MCF 10A (cell line): ENCODE measurements around the gene CDK16. TPM values are rescaled to one million over a fixed set of nuclear protein-coding genes. Genes with fewer than 3 reads are reported as not detected.
A peak's percentile ranks its signal among the peaks of the same experiment; 100 is the strongest.

Source experiments
- BruUV-seq: library from RNA; stranded (reverse); fragments of 400-500 nt; replicated peaks from 2 replicates; lab custom pipeline; 2021; lab: Mats Ljungman, UMichigan
- CTCF ChIA-PET: fragments of 300-600 bp; sonication (Branson Sonifier 250); formaldehyde crosslinking; extraction: SDS; loops from one replicate; lab custom pipeline; 2021; ENCODE audit warnings: antibody characterized with exemption, inconsistent platforms; lab: Yijun Ruan, JAX
- POLR2A ChIA-PET: fragments of 300-600, 350-650 bp; sonication (Branson Sonifier 250); formaldehyde crosslinking; extraction: SDS; loops from one replicate; lab custom pipeline; 2020; ENCODE audit warnings: antibody characterized with exemption, inconsistent platforms; lab: Yijun Ruan, JAX
- DNase-seq: peaks from one replicate; pipeline ENCODE4 v3.0.0-alpha.2; 2018; ENCODE audit not compliant: unreplicated experiment
- H3K27ac Mint-ChIP-seq: one replicate; pipeline ENCODE4 v1.8.0; 2022; ENCODE audit warnings: mild to moderate bottlenecking, low read depth, mixed read lengths; ENCODE audit not compliant: unreplicated experiment
- H3K27me3 Mint-ChIP-seq: one replicate; pipeline ENCODE4 v1.8.0; 2022; ENCODE audit warnings: mixed read lengths; ENCODE audit not compliant: insufficient read depth, unreplicated experiment
- H3K36me3 Mint-ChIP-seq: one replicate; pipeline ENCODE4 v1.8.0; 2022; ENCODE audit warnings: mild to moderate bottlenecking, moderate library complexity, mixed read lengths; ENCODE audit not compliant: insufficient read depth, unreplicated experiment
- H3K4me1 Mint-ChIP-seq: one replicate; pipeline ENCODE4 v1.8.0; 2022; ENCODE audit warnings: mixed read lengths; ENCODE audit not compliant: insufficient read depth, unreplicated experiment
- H3K4me3 Mint-ChIP-seq: one replicate; pipeline ENCODE4 v1.8.0; 2022; ENCODE audit warnings: mild to moderate bottlenecking, moderate library complexity, mixed read lengths; ENCODE audit not compliant: unreplicated experiment
- H3K9me3 Mint-ChIP-seq: one replicate; pipeline ENCODE4 v1.8.0; 2022; ENCODE audit warnings: mixed read lengths; ENCODE audit not compliant: unreplicated experiment
- intact Hi-C: fragments of 100-400 bp; cut with micrococcal nuclease; formaldehyde crosslinking; loops from 2 replicates; pipeline ENCODE4 v1.14.1; 2022
- total RNA-seq: library from RNA; stranded (reverse); gene quantifications from 2 replicates; pipeline ENCODE4 v1.2.3, GENCODE V29; 2022
- TF ChIP-seq, protein P1 (sequence below): fragments of 200-600 bp; IDR thresholded peaks from one replicate; pipeline ENCODE4 v1.8.0; 2022; ENCODE audit warnings: antibody characterized with exemption, mild to moderate bottlenecking; ENCODE audit not compliant: unreplicated experiment

CDK16 gene
- total RNA-seq, 1 experiment from 2014 or later, result 138 TPM

DNA sequence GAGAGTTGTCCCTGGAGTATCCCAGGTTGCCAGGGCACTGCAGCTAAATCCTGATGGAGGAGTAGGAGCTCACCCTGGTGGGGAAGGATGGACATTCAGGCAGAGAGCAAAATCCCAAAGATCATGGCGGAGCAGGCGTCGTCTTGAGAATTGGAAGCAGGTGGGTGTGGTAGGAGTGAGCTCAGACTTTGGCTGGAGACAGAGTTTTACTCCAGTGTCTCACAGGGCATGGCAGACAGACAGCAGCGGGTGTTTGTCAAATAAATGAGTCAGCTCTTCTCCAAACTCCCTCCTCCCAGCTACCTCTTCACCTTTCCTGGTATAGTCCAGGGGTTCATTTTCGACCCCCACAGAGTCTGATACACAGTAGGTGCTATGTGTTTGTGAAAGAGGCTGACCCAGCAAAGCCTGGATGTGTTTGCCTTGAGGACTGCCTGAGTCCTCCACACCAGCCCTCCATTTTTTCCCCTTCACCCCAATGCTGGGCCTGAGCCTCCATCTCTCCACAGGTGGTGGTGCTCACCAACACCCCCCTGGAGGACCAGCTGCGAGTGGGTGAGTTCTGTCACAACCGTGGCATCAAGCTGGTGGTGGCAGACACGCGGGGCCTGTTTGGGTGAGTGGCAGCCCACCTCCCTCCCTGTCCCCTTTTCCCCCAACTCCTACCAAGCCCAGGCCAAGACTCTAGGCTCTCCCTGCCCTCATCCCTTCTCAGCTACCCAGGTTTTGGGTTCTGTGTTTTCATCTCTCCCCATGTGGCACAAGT lies 17.9 kb upstream of the CDK16 start:
- Mint-ChIP-seq H3K27ac (peak overlapping the region; percentile 73), H3K27me3 (no peaks in the 10 kb centered on the region), H3K4me3 (no peak overlapping the region)

DNA sequence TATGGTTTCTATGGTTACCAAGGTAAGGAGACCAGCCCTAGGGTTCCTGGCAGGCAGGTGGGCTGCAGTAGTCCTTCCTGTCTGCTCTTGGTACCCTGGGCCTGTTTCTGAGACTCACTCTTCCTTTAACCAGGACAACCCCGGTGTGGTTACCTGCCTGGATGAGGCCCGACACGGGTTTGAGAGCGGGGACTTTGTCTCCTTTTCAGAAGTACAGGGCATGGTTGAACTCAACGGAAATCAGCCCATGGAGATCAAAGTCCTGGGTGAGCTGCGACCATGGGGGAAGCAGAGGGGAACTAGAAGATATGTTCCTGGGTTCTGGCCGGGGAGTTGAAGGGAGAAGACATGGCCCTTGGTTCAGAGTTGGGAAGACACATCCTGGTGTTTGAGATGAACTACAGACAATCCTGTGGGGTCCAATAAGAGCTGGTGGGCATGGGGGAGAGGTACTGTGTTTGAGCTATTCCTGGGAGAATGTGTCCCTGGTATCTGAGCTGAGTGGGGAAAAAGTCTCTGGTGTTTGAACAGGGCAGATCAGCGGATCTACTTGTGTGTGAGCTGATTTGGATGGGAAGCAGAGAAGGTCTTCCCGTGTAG lies 17.0 kb upstream of the CDK16 start:
- H3K4me3 Mint-ChIP-seq, result no peak overlapping the region
- intact Hi-C loops, result no loop called here
- no TSS peak for BruUV-seq
- no peaks in the 10 kb centered on the region for H3K9me3 Mint-ChIP-seq
- POLR2A ChIA-PET, result interaction anchor here (1.3 to 2.1 kb wide), 4 partner anchors 10 to 18 kb away, joined by 4 to 17 read pairs (median 7); no protein-coding TSS in a partner anchor
- TF ChIP-seq, protein P1, sequence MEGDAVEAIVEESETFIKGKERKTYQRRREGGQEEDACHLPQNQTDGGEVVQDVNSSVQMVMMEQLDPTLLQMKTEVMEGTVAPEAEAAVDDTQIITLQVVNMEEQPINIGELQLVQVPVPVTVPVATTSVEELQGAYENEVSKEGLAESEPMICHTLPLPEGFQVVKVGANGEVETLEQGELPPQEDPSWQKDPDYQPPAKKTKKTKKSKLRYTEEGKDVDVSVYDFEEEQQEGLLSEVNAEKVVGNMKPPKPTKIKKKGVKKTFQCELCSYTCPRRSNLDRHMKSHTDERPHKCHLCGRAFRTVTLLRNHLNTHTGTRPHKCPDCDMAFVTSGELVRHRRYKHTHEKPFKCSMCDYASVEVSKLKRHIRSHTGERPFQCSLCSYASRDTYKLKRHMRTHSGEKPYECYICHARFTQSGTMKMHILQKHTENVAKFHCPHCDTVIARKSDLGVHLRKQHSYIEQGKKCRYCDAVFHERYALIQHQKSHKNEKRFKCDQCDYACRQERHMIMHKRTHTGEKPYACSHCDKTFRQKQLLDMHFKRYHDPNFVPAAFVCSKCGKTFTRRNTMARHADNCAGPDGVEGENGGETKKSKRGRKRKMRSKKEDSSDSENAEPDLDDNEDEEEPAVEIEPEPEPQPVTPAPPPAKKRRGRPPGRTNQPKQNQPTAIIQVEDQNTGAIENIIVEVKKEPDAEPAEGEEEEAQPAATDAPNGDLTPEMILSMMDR, result no peak
- peaks cover 89% of the 10 kb centered on the region for H3K36me3 Mint-ChIP-seq
- peaks cover 9% of the 10 kb centered on the region for H3K4me1 Mint-ChIP-seq
- no peaks in the 10 kb centered on the region for H3K27me3 Mint-ChIP-seq
- CTCF ChIA-PET, result interaction anchor here (0.5 to 2.0 kb wide), 7 partner anchors 31 to 1972 kb away, joined by 3 to 9 read pairs (median 3); no protein-coding TSS in a partner anchor
- no peak overlapping the region for H3K27ac Mint-ChIP-seq
- DNase-seq, result no peak

More for the DNA sequence above, 17.9 kb upstream of the CDK16 start:
- intact Hi-C loops, result loop anchor here (1.0 kb wide), 1 partner anchor 184 kb away; no protein-coding TSS in a partner anchor
- CTCF ChIA-PET, result interaction anchor here (0.6 to 2.0 kb wide), 4 partner anchors 8 to 1768 kb away, joined by 4 to 9 read pairs (median 4); no protein-coding TSS in a partner anchor
- no TSS peak for BruUV-seq
- Mint-ChIP-seq H3K36me3 (peaks cover 80% of the 10 kb centered on the region), H3K4me1 (peaks cover 18% of the 10 kb centered on the region), H3K9me3 (no peaks in the 10 kb centered on the region)
- POLR2A ChIA-PET, result interaction anchor here (1.3 to 2.1 kb wide), 5 partner anchors 9 to 184 kb away, joined by 4 to 17 read pairs (median 5); no protein-coding TSS in a partner anchor
- TF ChIP-seq, protein P1, result peak; percentile 28
- DNase-seq, result peak; percentile 51

DNA sequence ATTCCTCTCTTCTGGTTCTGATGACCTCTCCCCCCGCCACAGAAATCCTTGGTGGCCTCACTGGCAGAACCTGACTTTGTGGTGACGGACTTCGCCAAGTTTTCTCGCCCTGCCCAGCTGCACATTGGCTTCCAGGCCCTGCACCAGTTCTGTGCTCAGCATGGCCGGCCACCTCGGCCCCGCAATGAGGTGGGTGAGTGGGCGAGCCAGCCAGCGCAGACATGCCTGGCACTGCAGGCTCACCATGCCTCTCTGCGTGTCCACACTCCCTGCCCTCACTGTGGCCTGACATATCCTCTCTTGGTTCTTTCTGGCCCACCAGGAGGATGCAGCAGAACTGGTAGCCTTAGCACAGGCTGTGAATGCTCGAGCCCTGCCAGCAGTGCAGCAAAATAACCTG lies 16.2 kb upstream of the CDK16 start:
- CTCF ChIA-PET, result interaction anchor here (1.2 kb wide), 1 partner anchor 181 kb away, joined by 8 read pairs; no protein-coding TSS in a partner anchor
- BruUV-seq, result no TSS peak
- POLR2A ChIA-PET, result no interaction called here
- Mint-ChIP-seq H3K4me1 (peaks cover under 1% of the 10 kb centered on the region), H3K36me3 (peaks cover 92% of the 10 kb centered on the region), H3K27me3 (no peaks in the 10 kb centered on the region), H3K4me3 (no peak overlapping the region), H3K27ac (no peak overlapping the region), H3K9me3 (no peaks in the 10 kb centered on the region)
- intact Hi-C loops, result no loop called here
- DNase-seq, result no peak
- TF ChIP-seq, protein P1, result no peak

DNA sequence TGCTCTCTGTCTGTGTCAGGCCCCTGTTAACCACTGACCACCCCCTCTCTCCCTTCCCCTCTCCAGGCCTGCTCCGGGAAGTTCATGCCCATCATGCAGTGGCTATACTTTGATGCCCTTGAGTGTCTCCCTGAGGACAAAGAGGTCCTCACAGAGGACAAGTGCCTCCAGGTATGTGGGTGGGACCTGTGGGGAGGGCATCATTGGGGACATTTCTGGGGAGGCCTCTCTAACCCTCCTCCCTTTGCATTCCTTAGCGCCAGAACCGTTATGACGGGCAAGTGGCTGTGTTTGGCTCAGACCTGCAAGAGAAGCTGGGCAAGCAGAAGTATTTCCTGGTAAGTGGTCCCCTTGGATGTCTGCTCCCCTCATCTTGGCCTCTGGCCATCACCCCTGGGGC lies 15.6 kb upstream of the CDK16 start:
- Mint-ChIP-seq H3K27ac (no peak overlapping the region), H3K4me1 (no peaks in the 10 kb centered on the region), H3K36me3 (peaks cover 95% of the 10 kb centered on the region), H3K4me3 (no peak overlapping the region), H3K9me3 (no peaks in the 10 kb centered on the region), H3K27me3 (no peaks in the 10 kb centered on the region)
- intact Hi-C loops, result no loop called here
- DNase-seq, result no peak
- no TSS peak for BruUV-seq
- TF ChIP-seq, protein P1, result no peak
- ChIA-PET CTCF (no interaction called here), POLR2A (interaction anchor here (1.1 kb wide), 1 partner anchor 30 kb away, joined by 4 read pairs; the partner anchor contains the start of gene USP11)
